DMS 273 (cell line): ENCODE results near the gene RNF215.
A peak's percentile ranks its signal among the peaks of the same experiment; 100 is the strongest.

Source experiments
- DNase-seq: peaks from one replicate; lab custom pipeline; 2025; ENCODE audit not compliant: unreplicated experiment; lab: John Stamatoyannopoulos, UW

Gene RNF215

GRCh38 chr22:30386960-30387827 is at the start of gene RNF215:
Gene RNF215, minus strand, starts transcription at chr22:30387411. Its CDS starts 98 bp downstream, at chr22:30387313.
- peak; percentile 91 for DNase-seq

- no peak for DNase-seq
Measured at GRCh38 chr22:30436196-30436595, 49.0 kb upstream of the RNF215 start.

GRCh38 chr22:30435674-30436126 is 48.5 kb upstream of the RNF215 start:
- peak; percentile 6 for DNase-seq

GRCh38 chr22:30434843-30435242 is 47.6 kb upstream of the RNF215 start:
- no peak for DNase-seq

- no peak for DNase-seq
Measured at GRCh38 chr22:30433773-30434172, 46.6 kb upstream of the RNF215 start.

- DNase-seq = no peak
Measured at GRCh38 chr22:30433227-30433626, 46.0 kb upstream of the RNF215 start.

- DNase-seq = no peak
Measured at GRCh38 chr22:30432520-30432919, 45.3 kb upstream of the RNF215 start.

- DNase-seq = no peak
Measured at GRCh38 chr22:30432096-30432495, 44.9 kb upstream of the RNF215 start.

- peak; percentile 37 for DNase-seq
Measured at GRCh38 chr22:30430933-30431332, 43.7 kb upstream of the RNF215 start.

- DNase-seq = no peak
Measured at GRCh38 chr22:30429887-30430286, 42.7 kb upstream of the RNF215 start.

GRCh38 chr22:30427871-30428270 is 40.7 kb upstream of the RNF215 start:
- DNase-seq = peak; percentile 11

- DNase-seq = peak; percentile 89
Measured at GRCh38 chr22:30426388-30427353, 39.5 kb upstream of the RNF215 start.

GRCh38 chr22:30425616-30426387 is 38.6 kb upstream of the RNF215 start, which contains the start of gene MTFP1:
Gene MTFP1, plus strand, starts transcription at chr22:30425768. Its CDS starts 112 bp downstream, at chr22:30425880.
- peak; percentile 83 for DNase-seq

- no peak for DNase-seq
Measured at GRCh38 chr22:30425327-30425615, 38.1 kb upstream of the RNF215 start.

- peak; percentile 58 for DNase-seq
Measured at GRCh38 chr22:30424534-30425326, 37.5 kb upstream of the RNF215 start.

- DNase-seq = peak; percentile 99
Measured at GRCh38 chr22:30423959-30424533, 36.8 kb upstream of the RNF215 start.

- no peak for DNase-seq
Measured at GRCh38 chr22:30423301-30423958, 36.2 kb upstream of the RNF215 start.

- DNase-seq = peak; percentile 64
Measured at GRCh38 chr22:30422481-30423300, 35.5 kb upstream of the RNF215 start.
